ENCODE results near the gene LOXL4. TPM values are rescaled to one million over a fixed set of nuclear protein-coding genes. Genes with fewer than 3 reads are reported as not detected.

LOXL4 gene
- total RNA-seq, 1 experiment from 2014 or later, result 1.3 TPM

- Histone ChIP-seq H3K9me2 (ENCODE audit: insufficient read depth) (no peaks in the 10 kb centered on the region), H3K9me3 (ENCODE audit: control insufficient read depth in 1 of 2, insufficient read depth in 1 of 2, low read depth in 1 of 2, low read length in 2 of 2) (no peaks in the 10 kb centered on the region), H3K79me2 (ENCODE audit: insufficient read depth, low read length) (no peaks in the 10 kb centered on the region), H3K4me2 (ENCODE audit: low read length) (no peak overlapping the region), H3K9ac (ENCODE audit: low read length) (no peak overlapping the region), H3K27ac (ENCODE audit: low read depth, low read length) (no peak overlapping the region), H2AFZ (ENCODE audit: low read depth, low read length, poor library complexity, severe bottlenecking) (no peak overlapping the region), H3K4me3 (replicated peaks in 1 of 2; ENCODE audit: low read depth in 1 of 2, low read length in 2 of 2) (no peak overlapping the region), H3K4me1 (ENCODE audit: control insufficient read depth in 1 of 2, insufficient read depth in 2 of 2, low read length in 2 of 2) (peaks cover 17% of the 10 kb centered on the region in 2 experiments), H3K36me3 (ENCODE audit: control insufficient read depth in 1 of 2, insufficient read depth in 2 of 2, low read length in 2 of 2) (no peaks in the 10 kb centered on the region), H3K27me3 (ENCODE audit: insufficient read depth, low read length) (peaks cover 55% of the 10 kb centered on the region), H4K20me1 (ENCODE audit: insufficient read depth) (no peaks in the 10 kb centered on the region)
- DNase-seq (ENCODE audit: low read depth, low spot score) (no peak), ATAC-seq (no peak; the same call in 1 of the 2 replicates)
- BruUV-seq (replicated peaks), result no TSS peak
- CTCF ChIA-PET, result interaction anchor here (0.8 to 1.8 kb wide), 3 partner anchors 13 to 36 kb away, joined by 3 to 17 read pairs (median 3); no protein-coding TSS in a partner anchor
- RAD21 ChIA-PET (ENCODE audit: low non-redundant PET in 1 of 2, low total read pairs in 2 of 2, uncharacterized antibody in 2 of 2, unreplicated experiment in 2 of 2), result no interaction called here
- no peak for TF ChIP-seq SIN3A (IDR thresholded peaks at IDR 0.05; ENCODE audit: low read depth)
- POLR2A ChIA-PET, result no interaction called here
- intact Hi-C loops (cut with micrococcal nuclease), result no loop called here
Measured at GRCh38 chr10:98295907-98296306, 27.9 kb upstream of the LOXL4 start.

GRCh38 chr10:98295401-98295811, 27.4 kb upstream of the LOXL4 start:
- no peaks in the 10 kb centered on the region for H3K9me2 ChIP-seq (ENCODE audit: insufficient read depth)
- CTCF ChIA-PET, result interaction anchor here (1.8 kb wide), 1 partner anchor 14 kb away, joined by 17 read pairs; no protein-coding TSS in a partner anchor

More at GRCh38 chr10:98295401-98295811, 27.4 kb upstream of the LOXL4 start:
- Histone ChIP-seq H3K9ac (ENCODE audit: low read length) (no peak overlapping the region), H3K4me1 (ENCODE audit: control insufficient read depth in 1 of 2, insufficient read depth in 2 of 2, low read length in 2 of 2) (peaks cover 17% of the 10 kb centered on the region in 2 experiments), H3K79me2 (ENCODE audit: insufficient read depth, low read length) (no peaks in the 10 kb centered on the region), H3K27me3 (ENCODE audit: insufficient read depth, low read length) (peaks cover 50% of the 10 kb centered on the region), H3K9me3 (ENCODE audit: control insufficient read depth in 1 of 2, insufficient read depth in 1 of 2, low read depth in 1 of 2, low read length in 2 of 2) (no peaks in the 10 kb centered on the region), H3K4me2 (ENCODE audit: low read length) (no peak overlapping the region), H2AFZ (ENCODE audit: low read depth, low read length, poor library complexity, severe bottlenecking) (no peak overlapping the region), H4K20me1 (ENCODE audit: insufficient read depth) (no peaks in the 10 kb centered on the region), H3K36me3 (ENCODE audit: control insufficient read depth in 1 of 2, insufficient read depth in 2 of 2, low read length in 2 of 2) (no peaks in the 10 kb centered on the region), H3K27ac (ENCODE audit: low read depth, low read length) (no peak overlapping the region; the same call in 1 of the 2 replicates), H3K4me3 (replicated peaks in 1 of 2; ENCODE audit: low read depth in 1 of 2, low read length in 2 of 2) (no peak overlapping the region)
- ATAC-seq (no peak; the same call in 1 of the 2 replicates), DNase-seq (ENCODE audit: low read depth, low spot score) (no peak)
- ChIA-PET POLR2A (no interaction called here), RAD21 (ENCODE audit: low non-redundant PET in 1 of 2, low total read pairs in 2 of 2, uncharacterized antibody in 2 of 2, unreplicated experiment in 2 of 2) (no interaction called here)
- TF ChIP-seq MAX (IDR thresholded peaks at IDR 0.05) (no peak), CBX3 (IDR thresholded peaks at IDR 0.05; ENCODE audit: low read depth) (no peak), POLR2A (IDR thresholded peaks at IDR 0.05; ENCODE audit: borderline replicate concordance, extremely low read depth, insufficient read depth, insufficient read length) (no peak), ATF3 (IDR thresholded peaks at IDR 0.05) (no peak), YY1 (IDR thresholded peaks at IDR 0.05; ENCODE audit: extremely low read depth, insufficient replicate concordance, low read depth, low read length) (no peak), EZH2 (IDR thresholded peaks at IDR 0.05) (no peak), CEBPB (IDR thresholded peaks at IDR 0.05; ENCODE audit: low read depth) (no peak), POLR2AphosphoS5 (IDR thresholded peaks at IDR 0.05; ENCODE audit: low read depth, low read length) (no peak), EZH2phosphoT487 (IDR thresholded peaks at IDR 0.05; ENCODE audit: borderline replicate concordance) (no peak), CTCF (IDR thresholded peaks at IDR 0.05 in 2 of 3, conservative IDR thresholded peaks at IDR 0.05 in 1 of 3; ENCODE audit: borderline replicate concordance in 1 of 3, insufficient read depth in 1 of 3, low read depth in 2 of 3, low read length in 2 of 3) (no peak), FOSL1 (IDR thresholded peaks at IDR 0.05; ENCODE audit: low read depth) (no peak), JUND (IDR thresholded peaks at IDR 0.05) (no peak)
- no TSS peak for BruUV-seq (replicated peaks)
- intact Hi-C loops (cut with micrococcal nuclease), result no loop called here
